Breast epithelium (tissue), 4 donors: ENCODE data around the gene NCBP3. TPM values are rescaled to one million over a fixed set of nuclear protein-coding genes. Genes with fewer than 3 reads are reported as not detected.

ENCODE experiments used
- DNase-seq, 2 donors: peaks; one replicate each; pipeline ENCODE4 v3.0.0-alpha.2; 2019; ENCODE audit warnings: low spot score in 2 of 2
- H3K27ac ChIP-seq, 2 donors: fragments of 200-600 bp; sonication (generic) in 1 of 2; one replicate each; pipeline ENCODE4 v1.5.1; 2016 to 2019; ENCODE audit warnings: mild to moderate bottlenecking in 1 of 2
- H3K27me3 ChIP-seq, 2 donors: fragments of 200-600 bp; sonication (generic) in 1 of 2; one replicate each; pipeline versions ENCODE4 v1.5.1 to v1.6.0; 2017 to 2019; ENCODE audit warnings: control low read depth in 1 of 2, mild to moderate bottlenecking in 1 of 2
- H3K36me3 ChIP-seq: fragments of 200-600 bp; one replicate; pipeline ENCODE4 v1.5.1; 2019
- H3K4me1 ChIP-seq, 2 donors: fragments of 200-600 bp; sonication (generic); one replicate each; pipeline ENCODE4 v1.5.1; 2016 to 2019; ENCODE audit warnings: control low read depth in 1 of 2
- H3K4me3 ChIP-seq, 3 donors: fragments of 200-600 bp; sonication (generic); 1 replicate in 2 of 3; 2 replicates in 1 of 3; pipeline ENCODE4 v1.5.1; 2016 to 2019; ENCODE audit warnings: mild to moderate bottlenecking in 3 of 3, moderate library complexity in 2 of 3
- H3K9me3 ChIP-seq, 2 donors: fragments of 200-600 bp; sonication (generic) in 1 of 2; one replicate each; pipeline ENCODE4 v1.5.1; 2016 to 2019; ENCODE audit warnings: control low read depth in 1 of 2
- POLR2A ChIP-seq: fragments of 450-650 bp; IDR thresholded peaks from one replicate; pipeline ENCODE4 v1.6.1; 2016; ENCODE audit warnings: antibody characterized with exemption, mild to moderate bottlenecking, moderate library complexity
- POLR2AphosphoS5 ChIP-seq, 3 donors: sonication (generic); formaldehyde crosslinking; IDR thresholded peaks; one replicate each; pipeline ENCODE4 v1.6.1; 2017; ENCODE audit warnings: antibody characterized with exemption in 3 of 3
- intact Hi-C: fragments of 100-400 bp; cut with DNase I; formaldehyde crosslinking; loops from one replicate; pipeline ENCODE4 v1.15.1; 2023; ENCODE audit warnings: low total_unique reads
- total RNA-seq, 3 donors: library from RNA; depleted of rRNA; stranded (reverse); fragments of >200 nt; gene quantifications; one replicate each; pipeline ENCODE4 v1.1.0, GENCODE V29; 2016
- TF ChIP-seq, protein P1 (sequence below), 3 donors: fragments of 450-650 bp; IDR thresholded peaks; one replicate each; pipeline ENCODE4 v1.5.1; 2016 to 2017; ENCODE audit warnings: antibody characterized with exemption in 3 of 3, mild to moderate bottlenecking in 3 of 3, moderate library complexity in 3 of 3

The NCBP3 gene
- total RNA-seq, 3 donors from 2014 or later = 21.6 to 34.1 (median 25.9) TPM

- no peaks in the 10 kb centered on the region for H3K36me3 ChIP-seq
- no peak overlapping the region for H3K4me3 ChIP-seq
- H3K9me3 ChIP-seq = no peaks in the 10 kb centered on the region
- H3K27ac ChIP-seq = no peak overlapping the region
- no peaks in the 10 kb centered on the region for H3K4me1 ChIP-seq
- intact Hi-C loops = no loop called here
- no peaks in the 10 kb centered on the region for H3K27me3 ChIP-seq
- DNase-seq = no peak
- TF ChIP-seq POLR2A = no peak
- TF ChIP-seq POLR2AphosphoS5 (IDR thresholded peaks at IDR 0.05) = no peak
- TF ChIP-seq, protein P1, sequence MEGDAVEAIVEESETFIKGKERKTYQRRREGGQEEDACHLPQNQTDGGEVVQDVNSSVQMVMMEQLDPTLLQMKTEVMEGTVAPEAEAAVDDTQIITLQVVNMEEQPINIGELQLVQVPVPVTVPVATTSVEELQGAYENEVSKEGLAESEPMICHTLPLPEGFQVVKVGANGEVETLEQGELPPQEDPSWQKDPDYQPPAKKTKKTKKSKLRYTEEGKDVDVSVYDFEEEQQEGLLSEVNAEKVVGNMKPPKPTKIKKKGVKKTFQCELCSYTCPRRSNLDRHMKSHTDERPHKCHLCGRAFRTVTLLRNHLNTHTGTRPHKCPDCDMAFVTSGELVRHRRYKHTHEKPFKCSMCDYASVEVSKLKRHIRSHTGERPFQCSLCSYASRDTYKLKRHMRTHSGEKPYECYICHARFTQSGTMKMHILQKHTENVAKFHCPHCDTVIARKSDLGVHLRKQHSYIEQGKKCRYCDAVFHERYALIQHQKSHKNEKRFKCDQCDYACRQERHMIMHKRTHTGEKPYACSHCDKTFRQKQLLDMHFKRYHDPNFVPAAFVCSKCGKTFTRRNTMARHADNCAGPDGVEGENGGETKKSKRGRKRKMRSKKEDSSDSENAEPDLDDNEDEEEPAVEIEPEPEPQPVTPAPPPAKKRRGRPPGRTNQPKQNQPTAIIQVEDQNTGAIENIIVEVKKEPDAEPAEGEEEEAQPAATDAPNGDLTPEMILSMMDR (IDR thresholded peaks at IDR 0.05) = no peak
Measured at GRCh38 chr17:3798273-3799180, 47.5 kb downstream of the NCBP3 start.

DNA sequence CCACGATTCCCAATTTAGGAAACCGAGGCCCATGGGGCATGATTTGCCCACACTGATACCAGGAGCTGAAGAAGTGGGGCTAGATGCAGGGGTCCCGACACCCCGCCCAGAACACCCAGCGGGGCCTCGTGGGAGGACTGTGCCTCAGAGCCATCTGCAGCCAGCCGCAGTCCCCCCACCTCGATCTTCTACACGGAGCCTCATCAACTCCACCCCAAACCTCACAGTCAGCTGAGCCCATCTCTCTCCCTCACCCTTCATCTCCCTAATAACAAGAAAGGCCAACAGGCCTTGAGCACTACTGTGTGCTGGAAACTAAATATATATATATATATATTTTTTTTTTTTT is 49.2 kb downstream of the NCBP3 start:
- intact Hi-C loops = no loop called here
- Histone ChIP-seq H3K4me1 (no peaks in the 10 kb centered on the region), H3K27me3 (no peaks in the 10 kb centered on the region), H3K27ac (no peak overlapping the region), H3K9me3 (no peaks in the 10 kb centered on the region), H3K36me3 (no peaks in the 10 kb centered on the region), H3K4me3 (no peak overlapping the region)
- DNase-seq = no peak
- TF ChIP-seq, protein P1 (IDR thresholded peaks at IDR 0.05) = no peak
- no peak for TF ChIP-seq POLR2AphosphoS5 (IDR thresholded peaks at IDR 0.05)
- no peak for TF ChIP-seq POLR2A

- intact Hi-C loops = no loop called here
- Histone ChIP-seq H3K9me3 (no peaks in the 10 kb centered on the region), H3K27me3 (no peaks in the 10 kb centered on the region), H3K4me1 (no peaks in the 10 kb centered on the region), H3K4me3 (no peak overlapping the region), H3K27ac (no peak overlapping the region), H3K36me3 (no peaks in the 10 kb centered on the region)
- TF ChIP-seq POLR2AphosphoS5 (IDR thresholded peaks at IDR 0.05) (no peak), POLR2A (no peak)
- TF ChIP-seq, protein P1 (IDR thresholded peaks at IDR 0.05) = no peak
- DNase-seq = peak in 1 of 2 donors; percentile 36
Measured at GRCh38 chr17:3796110-3796821, 49.8 kb downstream of the NCBP3 start.

- no peaks in the 10 kb centered on the region for H3K27me3 ChIP-seq
- H3K4me1 ChIP-seq = no peaks in the 10 kb centered on the region
- intact Hi-C loops = no loop called here
- TF ChIP-seq, protein P1 (IDR thresholded peaks at IDR 0.05) = no peak
- no peak for TF ChIP-seq POLR2AphosphoS5 (IDR thresholded peaks at IDR 0.05)
- no peak for TF ChIP-seq POLR2A
- no peak overlapping the region for H3K4me3 ChIP-seq
- no peaks in the 10 kb centered on the region for H3K9me3 ChIP-seq
- DNase-seq = no peak
- no peaks in the 10 kb centered on the region for H3K36me3 ChIP-seq
- no peak overlapping the region for H3K27ac ChIP-seq
Measured at GRCh38 chr17:3795390-3796102, 50.5 kb downstream of the NCBP3 start.
